CD4-positive, CD25-positive, alpha-beta regulatory T cell (primary cell): Measurements from ENCODE around the gene RNU1-2. TPM values are rescaled to one million over a fixed set of nuclear protein-coding genes. Genes with fewer than 3 reads are reported as not detected.
A peak's percentile ranks its signal among the peaks of the same experiment; 100 is the strongest.
"Not testable (repeated sequence)": the region's sequence is repeated elsewhere in the genome, so short reads cannot be mapped to it uniquely, and the experiment has no call there.

ENCODE experiments used
- ATAC-seq, 2 donors: fragments of 150-1000 bp; cut with Tn5 transposase; one replicate each; pipeline ENCODE4 v1.10.0; 2021; ENCODE audit warnings: low read depth in 2 of 2, moderate number of reproducible peaks in 2 of 2, moderate library complexity in 1 of 2
- DNase-seq, 3 donors: peaks; one replicate each; pipeline versions ENCODE4 v3.0.0 to v3.0.0-alpha.2; 2012 to 2022; ENCODE audit warnings: mixed read lengths in 1 of 3
- H3K27ac ChIP-seq: one replicate; pipeline ENCODE4 v1.7.0; 2013; ENCODE audit warnings: mild to moderate bottlenecking, low read length; ENCODE audit not compliant: insufficient read depth, poor library complexity, severe bottlenecking
- H3K27me3 ChIP-seq: one replicate; pipeline ENCODE4 v1.7.0; 2013; ENCODE audit warnings: low read length; ENCODE audit not compliant: control insufficient read depth, insufficient read depth
- H3K36me3 ChIP-seq: one replicate; pipeline ENCODE4 v1.7.0; 2013; ENCODE audit warnings: mild to moderate bottlenecking, low read length, moderate library complexity; ENCODE audit not compliant: control insufficient read depth, insufficient read depth
- H3K4me1 ChIP-seq: 2 replicates; pipeline ENCODE4 v1.7.0; 2013; ENCODE audit warnings: mild to moderate bottlenecking, low read length; ENCODE audit not compliant: insufficient read depth, control insufficient read depth, poor library complexity, severe bottlenecking
- H3K4me3 ChIP-seq: one replicate; pipeline ENCODE4 v1.7.0; 2013; ENCODE audit warnings: low read depth, mild to moderate bottlenecking, low read length, moderate library complexity
- H3K9me3 ChIP-seq, 2 experiments: 1 replicate in 1 of 2; 2 replicates in 1 of 2; pipeline ENCODE4 v1.7.0; 2013; ENCODE audit warnings: low read length in 2 of 2, mild to moderate bottlenecking in 1 of 2, moderate library complexity in 1 of 2; ENCODE audit not compliant: control insufficient read depth in 2 of 2
- H3K27ac Mint-ChIP-seq, 3 donors: one replicate each; pipeline ENCODE4 v1.8.0; 2020 to 2022; ENCODE audit warnings: mild to moderate bottlenecking in 3 of 3, mixed read lengths in 3 of 3, moderate library complexity in 2 of 3
- H3K27me3 Mint-ChIP-seq: one replicate; pipeline ENCODE4 v1.8.0; 2022; ENCODE audit warnings: mild to moderate bottlenecking, mixed read lengths
- H3K36me3 Mint-ChIP-seq: one replicate; pipeline ENCODE4 v1.8.0; 2020; ENCODE audit warnings: mixed read lengths
- H3K4me1 Mint-ChIP-seq, 4 donors: one replicate each; pipeline ENCODE4 v1.8.0; 2020 to 2022; ENCODE audit warnings: mixed read lengths in 4 of 4, mild to moderate bottlenecking in 1 of 4
- H3K4me3 Mint-ChIP-seq, 4 donors: one replicate each; pipeline ENCODE4 v1.8.0; 2020 to 2022; ENCODE audit warnings: mild to moderate bottlenecking in 4 of 4, mixed read lengths in 4 of 4, moderate library complexity in 3 of 4
- H3K9me3 Mint-ChIP-seq, 7 donors: one replicate each; pipeline ENCODE4 v1.8.0; 2020 to 2022; ENCODE audit warnings: mixed read lengths in 7 of 7, mild to moderate bottlenecking in 3 of 7, moderate library complexity in 2 of 7
- polyA plus RNA-seq, 4 donors: library from polyadenylated mRNA; unstranded; fragments of 300-500 nt; fragmentation: Illumina TruSeq; gene quantifications; one replicate each; pipeline ENCODE4 v1.2.3, GENCODE V29; 2021
- total RNA-seq: library from RNA; stranded (reverse); gene quantifications from one replicate; pipeline ENCODE4 v1.2.3, GENCODE V29; 2022

The RNU1-2 gene
- total and polyA plus RNA-seq, 5 donors from 2014 or later = 23.7 to 3,278 TPM; not detected in 3

DNA sequence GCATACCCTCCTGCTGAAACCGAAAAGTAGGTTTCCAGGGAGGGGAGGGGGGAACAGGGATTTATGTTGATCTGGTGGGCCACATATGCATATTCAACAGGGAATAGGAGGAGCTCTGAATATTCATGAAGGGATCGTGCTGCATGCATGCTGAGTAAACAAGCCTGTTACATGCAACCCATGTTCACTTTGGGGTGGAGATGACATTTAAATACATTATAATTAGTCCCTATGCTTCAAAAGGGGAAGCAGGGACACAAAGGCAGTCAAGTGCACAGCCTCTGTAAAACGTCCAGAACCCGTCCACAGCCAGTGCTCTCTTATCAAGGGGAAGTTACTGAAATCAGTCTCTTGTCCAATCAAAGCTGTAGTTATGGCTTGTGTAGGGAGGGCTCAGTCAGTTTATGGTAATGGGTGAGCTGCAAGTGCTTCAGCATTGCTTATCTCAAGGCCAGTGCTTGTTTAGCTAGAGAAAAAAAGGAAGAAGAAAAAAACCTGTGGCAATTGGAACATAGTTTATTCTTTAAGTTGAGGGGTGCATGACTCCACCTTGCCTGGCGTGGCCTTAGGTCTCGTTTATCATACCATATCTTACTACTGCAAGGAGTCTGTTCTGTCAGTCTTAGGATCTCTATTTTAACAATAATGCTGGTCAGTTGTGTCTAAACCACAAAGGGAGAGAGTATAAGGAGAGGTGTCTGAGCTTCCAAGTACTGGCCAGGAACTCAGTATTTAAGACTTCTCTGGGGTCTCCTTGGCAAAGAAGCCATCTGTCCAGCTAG lies 28.7 kb upstream of the RNU1-2 start:
- not testable (repeated sequence) for H3K36me3 Mint-ChIP-seq, ATAC-seq

GRCh38 chr1:16868787-16869186 lies 27.0 kb upstream of the RNU1-2 start:
- not testable (repeated sequence) for H3K4me1 ChIP-seq, DNase-seq, H3K4me3 Mint-ChIP-seq, H3K36me3 Mint-ChIP-seq, H3K9me3 ChIP-seq, H3K36me3 ChIP-seq, H3K9me3 Mint-ChIP-seq, H3K27me3 ChIP-seq, H3K4me1 Mint-ChIP-seq, ATAC-seq, H3K4me3 ChIP-seq, H3K27ac ChIP-seq
- Mint-ChIP-seq H3K27me3 (peaks cover 49% of the 10 kb centered on the region), H3K27ac (peak overlapping the region in 1 of 3 donors; percentile 52)

More for the DNA sequence above, 28.7 kb upstream of the RNU1-2 start:
- H3K9me3 ChIP-seq, H3K27ac Mint-ChIP-seq, H3K27me3 ChIP-seq, H3K4me3 ChIP-seq, H3K4me1 ChIP-seq, DNase-seq, H3K9me3 Mint-ChIP-seq, H3K36me3 ChIP-seq, H3K4me3 Mint-ChIP-seq, H3K4me1 Mint-ChIP-seq, H3K27ac ChIP-seq: not testable (repeated sequence)
- peaks cover 47% of the 10 kb centered on the region for H3K27me3 Mint-ChIP-seq

DNA sequence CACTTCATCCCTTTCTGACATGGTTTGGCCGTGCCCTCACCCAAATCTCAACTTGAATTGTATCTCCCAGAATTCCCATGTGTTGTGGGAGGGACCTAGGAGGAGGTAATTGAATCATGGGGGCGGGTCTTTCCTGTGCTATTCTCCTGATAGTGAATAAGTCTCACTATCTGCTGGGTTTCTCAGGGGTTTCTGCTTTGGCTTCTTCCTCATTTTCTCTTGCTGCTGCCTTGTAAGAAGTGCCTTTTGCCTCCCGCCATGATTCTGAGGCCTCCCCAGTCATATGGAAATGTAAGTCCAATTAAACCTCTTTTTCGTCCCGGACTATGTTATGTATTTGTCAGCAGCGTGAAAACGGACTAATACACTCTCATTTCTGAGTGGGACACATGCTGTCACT lies 25.8 kb upstream of the RNU1-2 start:
- H3K4me3 Mint-ChIP-seq, H3K4me1 ChIP-seq, H3K36me3 Mint-ChIP-seq, H3K27ac Mint-ChIP-seq, H3K9me3 Mint-ChIP-seq, ATAC-seq, H3K27ac ChIP-seq, H3K4me1 Mint-ChIP-seq, DNase-seq, H3K36me3 ChIP-seq, H3K4me3 ChIP-seq, H3K27me3 ChIP-seq, H3K9me3 ChIP-seq: not testable (repeated sequence)
- H3K27me3 Mint-ChIP-seq = peaks cover 42% of the 10 kb centered on the region

DNA sequence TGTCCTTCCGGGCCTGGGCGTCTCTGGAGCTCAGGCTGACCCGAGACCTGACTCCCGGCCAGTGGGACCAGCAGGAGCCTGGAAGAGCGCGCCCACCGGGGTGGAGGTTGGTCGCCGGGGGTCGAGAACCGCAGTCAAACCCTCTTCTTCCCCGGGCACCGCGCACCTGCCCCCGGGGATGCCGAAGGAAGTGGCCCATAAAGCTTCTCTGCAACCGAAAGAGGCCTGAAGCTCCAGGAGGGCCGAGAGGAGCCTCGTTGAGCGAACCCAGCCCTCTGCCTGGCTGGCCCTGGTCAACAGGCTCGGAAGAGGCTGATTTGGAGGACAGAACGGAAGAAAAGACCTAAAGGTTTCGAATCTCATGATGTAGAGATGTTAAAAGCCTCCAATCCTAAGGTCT lies 24.6 kb upstream of the RNU1-2 start:
- not testable (repeated sequence) for H3K36me3 Mint-ChIP-seq, ATAC-seq, H3K4me1 ChIP-seq, DNase-seq, H3K9me3 Mint-ChIP-seq, H3K9me3 ChIP-seq, H3K36me3 ChIP-seq, H3K27ac Mint-ChIP-seq, H3K27ac ChIP-seq, H3K4me1 Mint-ChIP-seq, H3K27me3 ChIP-seq, H3K4me3 ChIP-seq
- Mint-ChIP-seq H3K4me3 (peak overlapping the region in 3 of 4 donors; percentile 19 to 56 (median 24)), H3K27me3 (peaks cover 52% of the 10 kb centered on the region)

- H3K4me3 ChIP-seq = not testable (repeated sequence)
These were observed 23.4 kb upstream of the RNU1-2 start for GRCh38 chr1:16872152-16873075.

GRCh38 chr1:16873076-16873879 lies 22.5 kb upstream of the RNU1-2 start:
- not testable (repeated sequence) for H3K4me3 ChIP-seq, H3K27ac Mint-ChIP-seq, H3K36me3 ChIP-seq, H3K9me3 ChIP-seq, H3K4me1 Mint-ChIP-seq, H3K9me3 Mint-ChIP-seq, H3K27ac ChIP-seq, H3K36me3 Mint-ChIP-seq, H3K27me3 ChIP-seq, H3K4me1 ChIP-seq
- Mint-ChIP-seq H3K27me3 (peaks cover 62% of the 10 kb centered on the region), H3K4me3 (peak overlapping the region; percentile 7 to 89 (median 62))
- DNase-seq (peak; percentile 27 to 31 (median 30)), ATAC-seq (peak in 1 of 2 donors; percentile 42)

More at GRCh38 chr1:16872152-16873075, 23.4 kb upstream of the RNU1-2 start:
- H3K4me3 Mint-ChIP-seq = peak overlapping the region; percentile 22 to 89 (median 56)
- H3K9me3 Mint-ChIP-seq, H3K4me1 Mint-ChIP-seq, H3K4me1 ChIP-seq, H3K27ac ChIP-seq, H3K36me3 ChIP-seq, H3K9me3 ChIP-seq, DNase-seq, H3K36me3 Mint-ChIP-seq, H3K27me3 ChIP-seq: not testable (repeated sequence)
- peak overlapping the region in 1 of 3 donors; percentile 26 for H3K27ac Mint-ChIP-seq
- peaks cover 62% of the 10 kb centered on the region for H3K27me3 Mint-ChIP-seq
- peak; percentile 52 to 55 for ATAC-seq

DNA sequence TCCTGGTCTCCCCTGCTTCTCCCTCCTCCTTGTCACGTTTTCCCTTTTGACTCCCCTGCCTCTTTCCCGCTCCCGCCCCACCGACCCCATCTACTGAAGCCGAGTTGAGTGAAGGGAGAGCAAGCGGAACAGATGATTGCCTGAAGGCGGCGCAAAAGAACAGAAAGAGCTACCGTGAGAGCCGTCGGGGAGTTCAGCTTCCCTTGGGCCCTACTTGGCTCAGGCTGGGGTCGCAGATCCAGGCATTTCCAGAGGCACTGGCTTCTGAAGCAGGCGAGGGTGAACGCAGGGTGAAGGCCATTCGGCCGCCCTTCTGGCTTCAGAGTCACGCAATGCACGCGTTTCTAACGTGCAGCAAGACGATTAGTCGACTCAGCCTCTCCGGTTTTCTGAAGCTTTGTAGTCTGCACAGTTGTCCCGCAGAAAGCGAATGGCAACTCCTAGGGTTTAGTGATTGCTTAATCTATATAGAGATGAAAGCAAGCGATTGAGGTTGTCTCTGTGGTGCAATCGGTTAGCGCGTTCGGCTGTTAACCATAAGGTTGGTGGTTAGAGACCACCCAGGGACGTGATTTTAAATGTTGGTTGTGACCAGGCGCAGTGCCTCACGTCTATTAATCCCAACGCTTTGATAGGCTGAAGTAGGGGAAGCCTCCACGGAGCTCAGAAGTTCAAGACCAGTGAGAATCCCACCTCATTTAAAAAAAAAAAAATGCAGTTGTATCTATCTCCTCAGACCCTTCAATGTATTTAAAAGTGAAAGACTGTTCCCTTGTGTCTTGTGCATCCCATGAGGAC lies 20.6 kb upstream of the RNU1-2 start:
- H3K36me3 Mint-ChIP-seq, H3K9me3 Mint-ChIP-seq, H3K4me1 ChIP-seq, DNase-seq, H3K27ac Mint-ChIP-seq, H3K9me3 ChIP-seq, H3K36me3 ChIP-seq, ATAC-seq, H3K4me3 Mint-ChIP-seq, H3K27me3 ChIP-seq, H3K27ac ChIP-seq, H3K4me3 ChIP-seq, H3K4me1 Mint-ChIP-seq: not testable (repeated sequence)
- H3K27me3 Mint-ChIP-seq = peaks cover 65% of the 10 kb centered on the region
